ENCODE results near the gene SLC39A1.

- TF ChIP-seq CTCF (IDR thresholded peaks at IDR 0.05) (no peak), POLR2A (IDR thresholded peaks at IDR 0.05) (no peak)
These were observed 978 bp downstream of the SLC39A1 start for GRCh38 chr1:153962088-153963029.

All from lower leg skin (tissue), 3 donors.